LNCAP (cell line): ENCODE results near the gene AUP1.

Source experiments
- TF ChIP-seq, protein P1 (sequence below): fragments of 450-650 bp; IDR thresholded peaks from 2 replicates; pipeline ENCODE4 v1.5.1; 2017; ENCODE audit warnings: mild to moderate bottlenecking

Gene AUP1

DNA sequence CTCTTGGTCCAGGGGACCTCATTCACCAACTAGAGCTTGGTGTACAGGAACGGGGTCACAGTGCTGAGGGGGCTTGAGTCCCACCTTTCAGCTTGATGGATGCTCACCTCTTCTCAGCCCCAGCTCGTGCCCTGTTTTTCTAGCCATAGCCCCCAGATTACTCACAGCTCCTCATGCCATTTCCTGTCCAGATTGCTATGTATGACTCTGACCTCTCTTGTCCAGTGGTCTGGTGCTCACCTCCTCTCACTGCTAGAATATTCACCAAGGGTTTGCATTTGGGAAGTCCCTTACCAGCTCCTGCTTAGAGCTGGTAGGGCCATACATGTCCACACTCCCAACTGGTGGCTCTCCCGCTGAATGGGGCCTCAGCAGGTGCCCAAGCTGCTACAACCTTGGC is 36.0 kb downstream of the AUP1 start:
- TF ChIP-seq, protein P1, sequence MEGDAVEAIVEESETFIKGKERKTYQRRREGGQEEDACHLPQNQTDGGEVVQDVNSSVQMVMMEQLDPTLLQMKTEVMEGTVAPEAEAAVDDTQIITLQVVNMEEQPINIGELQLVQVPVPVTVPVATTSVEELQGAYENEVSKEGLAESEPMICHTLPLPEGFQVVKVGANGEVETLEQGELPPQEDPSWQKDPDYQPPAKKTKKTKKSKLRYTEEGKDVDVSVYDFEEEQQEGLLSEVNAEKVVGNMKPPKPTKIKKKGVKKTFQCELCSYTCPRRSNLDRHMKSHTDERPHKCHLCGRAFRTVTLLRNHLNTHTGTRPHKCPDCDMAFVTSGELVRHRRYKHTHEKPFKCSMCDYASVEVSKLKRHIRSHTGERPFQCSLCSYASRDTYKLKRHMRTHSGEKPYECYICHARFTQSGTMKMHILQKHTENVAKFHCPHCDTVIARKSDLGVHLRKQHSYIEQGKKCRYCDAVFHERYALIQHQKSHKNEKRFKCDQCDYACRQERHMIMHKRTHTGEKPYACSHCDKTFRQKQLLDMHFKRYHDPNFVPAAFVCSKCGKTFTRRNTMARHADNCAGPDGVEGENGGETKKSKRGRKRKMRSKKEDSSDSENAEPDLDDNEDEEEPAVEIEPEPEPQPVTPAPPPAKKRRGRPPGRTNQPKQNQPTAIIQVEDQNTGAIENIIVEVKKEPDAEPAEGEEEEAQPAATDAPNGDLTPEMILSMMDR: no peak

DNA sequence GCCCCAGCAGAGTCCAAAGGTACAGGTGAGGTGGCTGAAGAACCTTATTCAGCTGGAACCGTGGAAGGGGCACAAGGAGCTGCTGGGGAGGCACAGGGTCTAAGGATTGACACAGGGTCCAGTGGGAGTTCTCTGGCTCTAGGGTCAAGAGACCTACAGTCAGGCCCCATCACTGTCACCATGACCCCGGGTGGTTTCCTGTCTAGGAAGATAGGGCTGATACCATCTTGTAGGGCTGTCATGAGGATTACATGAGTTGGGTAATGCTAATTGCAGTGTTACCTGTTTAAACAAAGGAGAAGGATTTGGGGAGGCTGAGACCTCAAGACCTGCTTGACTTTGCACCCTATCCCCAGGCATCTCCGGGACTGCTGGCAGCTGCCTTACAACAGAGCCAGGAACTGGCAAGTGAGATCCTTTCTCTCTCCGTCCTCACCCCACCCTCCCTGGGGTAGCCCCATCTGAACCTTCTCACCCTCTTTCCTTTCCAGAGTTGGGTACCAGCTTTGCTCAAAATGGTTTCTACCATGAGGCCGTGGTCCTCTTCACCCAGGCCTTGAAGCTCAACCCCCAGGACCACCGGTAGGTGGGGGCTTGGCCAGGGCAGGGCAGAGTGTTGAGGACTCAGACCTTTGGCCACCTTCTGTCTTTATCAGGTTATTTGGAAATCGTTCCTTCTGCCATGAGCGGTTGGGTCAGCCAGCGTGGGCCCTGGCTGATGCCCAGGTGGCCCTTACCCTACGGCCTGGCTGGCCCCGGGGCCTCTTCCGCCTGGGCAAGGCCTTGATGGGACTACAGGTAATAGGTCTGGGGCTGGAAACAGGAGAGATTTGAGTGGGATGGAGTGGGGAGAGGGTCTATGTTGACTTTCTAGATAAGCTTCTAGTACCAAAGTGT is 37.6 kb downstream of the AUP1 start:
- TF ChIP-seq, protein P1: no peak

DNA sequence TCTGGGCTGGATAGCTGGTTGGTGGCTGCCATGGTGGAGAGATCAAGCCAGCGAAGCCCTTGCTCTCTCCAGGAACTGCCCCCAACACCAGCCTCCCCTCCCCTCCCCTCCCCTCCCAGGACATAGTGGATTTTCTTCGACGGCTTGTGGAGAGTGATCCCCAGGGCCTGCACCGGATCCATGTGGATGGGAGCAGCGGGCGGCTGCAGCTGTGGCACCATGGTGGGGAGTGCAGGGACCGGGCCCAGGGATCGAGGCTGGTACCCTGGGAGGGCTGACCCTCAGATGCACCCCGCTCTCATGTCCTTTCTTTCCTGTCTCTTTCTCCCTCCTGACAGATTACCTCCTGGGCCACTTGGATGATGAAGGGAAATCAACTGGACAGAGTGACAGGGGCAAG is 39.6 kb downstream of the AUP1 start:
- TF ChIP-seq, protein P1: no peak

DNA sequence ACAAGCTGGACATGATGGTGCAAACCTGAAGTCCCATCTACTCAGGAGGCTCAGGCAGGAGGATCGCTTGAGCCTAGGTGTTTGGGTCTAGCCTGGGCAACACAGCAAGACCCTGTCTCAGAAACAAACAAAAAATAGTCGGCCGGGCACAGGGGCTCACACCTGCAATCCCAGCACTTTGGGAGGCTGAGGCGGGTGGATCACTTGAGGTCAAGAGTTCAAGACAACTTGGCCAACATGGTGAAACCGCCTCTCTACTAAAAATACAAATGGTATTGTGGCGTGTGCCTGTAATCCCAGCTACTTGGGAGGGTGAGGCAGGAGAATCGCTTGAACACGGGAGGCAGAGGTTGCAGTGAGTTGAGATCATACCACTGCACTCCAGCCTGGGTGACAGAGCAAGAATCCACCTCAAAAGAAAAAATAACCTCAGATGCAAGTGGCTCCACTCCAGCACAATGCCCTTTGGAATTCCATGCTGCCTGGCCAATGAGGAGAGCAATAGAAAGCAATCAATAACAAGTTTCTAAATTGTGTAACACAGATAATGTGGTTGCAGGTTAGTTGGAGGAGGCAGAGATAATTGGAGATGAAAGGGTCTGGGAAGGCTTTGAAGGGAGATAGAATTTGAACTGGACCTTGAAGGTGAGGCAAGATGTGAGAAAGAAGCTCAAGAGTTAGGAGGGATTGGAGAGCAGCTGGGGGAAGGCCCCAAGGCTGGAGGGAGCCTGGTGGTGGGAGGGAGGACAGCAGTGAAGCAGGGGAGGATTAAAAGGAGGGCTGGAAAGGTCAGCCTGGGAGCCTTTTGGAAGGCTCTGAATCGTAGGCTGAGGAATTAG is 40.6 kb downstream of the AUP1 start:
- TF ChIP-seq, protein P1: no peak

DNA sequence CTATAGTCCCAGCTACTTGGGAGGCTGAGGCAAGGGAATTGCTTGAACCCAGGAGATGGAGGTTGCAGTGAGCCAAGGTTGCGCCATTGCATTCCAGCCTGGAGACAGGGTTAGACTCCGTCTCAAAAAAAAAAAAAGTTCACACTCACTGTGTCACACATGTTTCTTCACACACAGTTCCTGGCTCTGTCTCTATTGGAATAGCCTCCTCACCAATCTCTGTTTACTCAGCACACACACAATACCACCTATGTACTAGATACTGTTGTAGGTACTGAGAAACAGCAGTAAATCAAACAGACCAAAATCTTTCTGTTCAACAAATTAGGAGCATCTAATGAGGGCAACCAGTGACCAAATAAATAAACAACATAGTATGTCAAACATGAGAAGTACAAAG is 43.4 kb downstream of the AUP1 start:
- TF ChIP-seq, protein P1: no peak

DNA sequence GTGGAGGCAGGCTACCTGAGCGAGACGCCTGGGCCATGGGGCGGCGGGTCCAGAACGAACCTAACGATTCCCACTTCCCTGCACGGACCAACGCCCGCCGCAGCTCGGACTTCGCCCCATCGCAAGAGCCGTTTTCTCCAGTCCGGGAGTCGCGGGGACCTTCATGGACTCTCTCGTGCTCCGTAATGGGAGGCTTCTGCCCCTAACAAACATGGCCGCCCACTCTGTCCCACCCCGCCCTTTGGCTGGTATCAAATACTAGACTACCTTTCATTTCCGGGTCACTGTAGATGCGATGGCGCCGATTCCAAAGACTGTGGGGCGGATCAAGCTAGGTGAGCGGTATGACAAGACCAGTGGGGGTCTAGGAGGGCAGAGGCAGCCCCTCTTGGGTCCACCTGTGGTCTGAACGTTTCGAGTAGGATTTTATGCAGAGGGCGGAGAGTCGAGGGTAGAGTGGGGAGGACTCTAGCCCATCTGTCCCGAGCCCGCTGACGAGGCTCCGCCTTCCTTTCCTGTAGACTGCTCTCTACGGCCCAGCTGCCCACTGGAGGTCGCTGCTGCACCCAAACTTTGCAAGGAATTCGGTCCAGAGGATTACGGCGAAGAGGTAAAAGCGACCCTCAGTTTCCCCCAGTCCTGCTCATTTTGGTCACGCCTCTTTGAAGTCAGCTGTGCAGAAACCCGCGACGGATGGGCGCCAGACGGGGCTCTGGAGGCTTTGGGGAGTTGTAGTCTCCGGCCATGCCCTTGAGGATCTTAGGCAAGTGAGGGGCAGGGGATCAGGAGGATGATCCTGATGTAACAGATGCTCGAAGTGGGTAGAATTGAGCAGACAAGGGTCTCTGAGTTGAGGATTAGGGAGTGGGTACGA is 46.5 kb downstream of the AUP1 start, which contains the start of the genes CCDC142 and TTC31:
CCDC142 (minus strand) TSS at position 198 of the 874 bp plus-strand sequence; CDS start at position 37, 161 bp downstream.
TTC31 (plus strand) TSS at position 281 of the 874 bp plus-strand sequence; CDS start at position 296, 15 bp downstream.
- TF ChIP-seq, protein P1: peak; percentile 62
